ENCODE results near the gene SERPINA10.

- TF ChIP-seq, protein P1, sequence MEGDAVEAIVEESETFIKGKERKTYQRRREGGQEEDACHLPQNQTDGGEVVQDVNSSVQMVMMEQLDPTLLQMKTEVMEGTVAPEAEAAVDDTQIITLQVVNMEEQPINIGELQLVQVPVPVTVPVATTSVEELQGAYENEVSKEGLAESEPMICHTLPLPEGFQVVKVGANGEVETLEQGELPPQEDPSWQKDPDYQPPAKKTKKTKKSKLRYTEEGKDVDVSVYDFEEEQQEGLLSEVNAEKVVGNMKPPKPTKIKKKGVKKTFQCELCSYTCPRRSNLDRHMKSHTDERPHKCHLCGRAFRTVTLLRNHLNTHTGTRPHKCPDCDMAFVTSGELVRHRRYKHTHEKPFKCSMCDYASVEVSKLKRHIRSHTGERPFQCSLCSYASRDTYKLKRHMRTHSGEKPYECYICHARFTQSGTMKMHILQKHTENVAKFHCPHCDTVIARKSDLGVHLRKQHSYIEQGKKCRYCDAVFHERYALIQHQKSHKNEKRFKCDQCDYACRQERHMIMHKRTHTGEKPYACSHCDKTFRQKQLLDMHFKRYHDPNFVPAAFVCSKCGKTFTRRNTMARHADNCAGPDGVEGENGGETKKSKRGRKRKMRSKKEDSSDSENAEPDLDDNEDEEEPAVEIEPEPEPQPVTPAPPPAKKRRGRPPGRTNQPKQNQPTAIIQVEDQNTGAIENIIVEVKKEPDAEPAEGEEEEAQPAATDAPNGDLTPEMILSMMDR (IDR thresholded peaks at IDR 0.05) = no peak
- TF ChIP-seq EP300 (IDR thresholded peaks at IDR 0.05) = no peak
These were observed 48.7 kb upstream of the SERPINA10 start for GRCh38 chr14:94341656-94342333.

All from ovary (tissue), 3 donors.